ENCODE data around the gene DHRSX.

The DHRSX gene

GRCh38 chrX:2286731-2287130, 214.0 kb downstream of the DHRSX start:
- Histone ChIP-seq H3K27ac (no peak overlapping the region), H3K4me3 (ENCODE audit: low read depth in 1 of 2, low read length in 1 of 2) (no peak overlapping the region), H3K27me3 (no peaks in the 10 kb centered on the region), H3K36me3 (peaks cover 24% of the 10 kb centered on the region), H3K4me1 (ENCODE audit: control insufficient read depth in 1 of 2, insufficient read depth in 1 of 2, low read depth in 1 of 2, low read length in 1 of 2) (no peaks in the 10 kb centered on the region), H3K9me3 (no peaks in the 10 kb centered on the region)
- TF ChIP-seq CTCF (IDR thresholded peaks at IDR 0.05): no peak

GRCh38 chrX:2284601-2285000, 216.2 kb downstream of the DHRSX start:
- peaks cover 11% of the 10 kb centered on the region for H3K36me3 ChIP-seq
- no peaks in the 10 kb centered on the region for H3K27me3 ChIP-seq
- H3K9me3 ChIP-seq: no peaks in the 10 kb centered on the region
- TF ChIP-seq CTCF (IDR thresholded peaks at IDR 0.05): no peak
- H3K4me3 ChIP-seq (ENCODE audit: low read depth in 1 of 2, low read length in 1 of 2): no peak overlapping the region
- no peaks in the 10 kb centered on the region for H3K4me1 ChIP-seq (ENCODE audit: control insufficient read depth in 1 of 2, insufficient read depth in 1 of 2, low read depth in 1 of 2, low read length in 1 of 2)
- H3K27ac ChIP-seq: no peak overlapping the region

GRCh38 chrX:2284133-2284532, 216.6 kb downstream of the DHRSX start:
- TF ChIP-seq CTCF (IDR thresholded peaks at IDR 0.05): no peak
- peaks cover 6% of the 10 kb centered on the region for H3K36me3 ChIP-seq
- H3K27me3 ChIP-seq: no peaks in the 10 kb centered on the region
- H3K4me3 ChIP-seq (ENCODE audit: low read depth in 1 of 2, low read length in 1 of 2): no peak overlapping the region
- no peak overlapping the region for H3K27ac ChIP-seq
- no peaks in the 10 kb centered on the region for H3K9me3 ChIP-seq
- no peaks in the 10 kb centered on the region for H3K4me1 ChIP-seq (ENCODE audit: control insufficient read depth in 1 of 2, insufficient read depth in 1 of 2, low read depth in 1 of 2, low read length in 1 of 2)

GRCh38 chrX:2283111-2283859, 217.5 kb downstream of the DHRSX start:
- Histone ChIP-seq H3K36me3 (peaks cover 5% of the 10 kb centered on the region), H3K27ac (no peak overlapping the region), H3K9me3 (no peaks in the 10 kb centered on the region), H3K27me3 (no peaks in the 10 kb centered on the region), H3K4me1 (ENCODE audit: control insufficient read depth in 1 of 2, insufficient read depth in 1 of 2, low read depth in 1 of 2, low read length in 1 of 2) (no peaks in the 10 kb centered on the region), H3K4me3 (ENCODE audit: low read depth in 1 of 2, low read length in 1 of 2) (no peak overlapping the region)
- TF ChIP-seq CTCF (IDR thresholded peaks at IDR 0.05): no peak

- no peaks in the 10 kb centered on the region for H3K9me3 ChIP-seq
- no peaks in the 10 kb centered on the region for H3K4me1 ChIP-seq (ENCODE audit: control insufficient read depth in 1 of 2, insufficient read depth in 1 of 2, low read depth in 1 of 2, low read length in 1 of 2)
- H3K27me3 ChIP-seq: no peaks in the 10 kb centered on the region
- no peak overlapping the region for H3K4me3 ChIP-seq (ENCODE audit: low read depth in 1 of 2, low read length in 1 of 2)
- H3K36me3 ChIP-seq: peaks cover 3% of the 10 kb centered on the region
- no peak overlapping the region for H3K27ac ChIP-seq
- no peak for TF ChIP-seq CTCF (IDR thresholded peaks at IDR 0.05)
Observed at GRCh38 chrX:2282490-2283090, 218.2 kb downstream of the DHRSX start.
